K562 (cell line): Measurements from ENCODE around the gene PRICKLE4. TPM values are rescaled to one million over a fixed set of nuclear protein-coding genes. Genes with fewer than 3 reads are reported as not detected.

Experiments used
- CAMTA2 ChIP-seq: fragments of 250-450 bp; sonication (Bioruptor Pico); conservative IDR thresholded peaks from 2 replicates; pipeline ENCODE4 v1.5.1; 2022
- CCNT2 ChIP-seq: IDR thresholded peaks from 2 replicates; pipeline ENCODE4 v1.6.1; 2011; ENCODE audit warnings: borderline replicate concordance, low read depth, mild to moderate bottlenecking, moderate library complexity, mixed read lengths, low read length; ENCODE audit not compliant: insufficient read length; ENCODE audit errors: extremely low read depth
- CREB1 ChIP-seq, 2 experiments: sonication (generic) in 1 of 2; formaldehyde crosslinking in 1 of 2; IDR thresholded peaks; 2 replicates each; pipeline versions ENCODE4 v1.6.1 to v1.8.0; 2012 to 2022; ENCODE audit warnings: inconsistent platforms in 1 of 2, mild to moderate bottlenecking in 1 of 2, missing genetic modification reagents in 1 of 2, moderate library complexity in 1 of 2
- CREM ChIP-seq: IDR thresholded peaks from 2 replicates; pipeline ENCODE4 v1.6.1; 2014; ENCODE audit warnings: antibody characterized with exemption, low read depth
- DNMT1 ChIP-seq: fragments of 450-650 bp; IDR thresholded peaks from 2 replicates; pipeline ENCODE4 v1.6.1; 2016; ENCODE audit warnings: antibody characterized with exemption, mild to moderate bottlenecking
- MAFK ChIP-seq: IDR thresholded peaks from 2 replicates; pipeline ENCODE4 v1.6.1; 2011; ENCODE audit warnings: low read length, improper control_type of control experiment
- NKRF ChIP-seq: fragments of 450-650 bp; IDR thresholded peaks from 2 replicates; pipeline ENCODE4 v1.6.1; 2016; ENCODE audit warnings: borderline replicate concordance
- PURB ChIP-seq: sonication (generic); formaldehyde crosslinking; IDR thresholded peaks from 2 replicates; pipeline ENCODE4 v1.9.0; 2021; ENCODE audit warnings: low read depth, mild to moderate bottlenecking, missing genetic modification reagents
- RAD21 ChIP-seq, 2 experiments: fragments of 250-450 bp in 1 of 2; fragments of 450-650 bp in 1 of 2; sonication (Bioruptor Pico) in 1 of 2; formaldehyde crosslinking in 1 of 2; IDR thresholded peaks in 1 of 2; conservative IDR thresholded peaks in 1 of 2; 2 replicates each; pipeline versions ENCODE4 v1.4.0 to v1.8.0; 2020 to 2022; ENCODE audit warnings: mild to moderate bottlenecking in 2 of 2, moderate library complexity in 1 of 2
- RFX5 ChIP-seq: IDR thresholded peaks from 2 replicates; pipeline ENCODE4 v1.6.1; 2011; ENCODE audit warnings: low read depth, mild to moderate bottlenecking, improper control_type of control experiment, low read length
- SMAD1 ChIP-seq: fragments of 150-350 bp; IDR thresholded peaks from 2 replicates; pipeline ENCODE4 v1.6.1; 2014; ENCODE audit warnings: low read length, low read depth; ENCODE audit not compliant: partially characterized antibody
- TSHZ1 ChIP-seq: fragments of 250-450 bp; sonication (Bioruptor Pico); IDR thresholded peaks from 2 replicates; pipeline ENCODE4 v1.4.0; 2020; ENCODE audit warnings: mild to moderate bottlenecking, moderate library complexity
- ZC3H11A ChIP-seq: IDR thresholded peaks from 2 replicates; pipeline ENCODE4 v1.6.1; 2012; ENCODE audit warnings: low read depth, low read length, improper control_type of control experiment
- ZFP91 ChIP-seq: sonication (generic); formaldehyde crosslinking; IDR thresholded peaks from 2 replicates; pipeline ENCODE4 v1.8.0; 2022; ENCODE audit warnings: mild to moderate bottlenecking, missing genetic modification reagents
- ZNF12 ChIP-seq: sonication (generic); formaldehyde crosslinking; IDR thresholded peaks from 2 replicates; pipeline ENCODE4 v1.4.0; 2020; ENCODE audit warnings: mild to moderate bottlenecking, missing genetic modification reagents
- polyA plus RNA-seq, 8 experiments: library from polyadenylated mRNA; depleted of rRNA in 4 of 8; stranded (reverse) in 5 of 8; unstranded in 3 of 8; fragments of >200 nt; fragmentation: Nextera tagmentation in 2 of 8; fragmentation: Illumina TruSeq in 1 of 8; extraction: Ambion mirVana in 2 of 8; extraction: Trizol in 1 of 8; gene quantifications; 2 replicates each; pipeline versions ENCODE4 v1.2.1 to v1.2.3, GENCODE V29; 2011 to 2014; ENCODE audit warnings: inconsistent platforms in 1 of 8, missing spikeins in 1 of 8
- total RNA-seq, 7 experiments: library from RNA; depleted of rRNA in 6 of 7; stranded (reverse); fragments of >200 nt in 6 of 7; fragmentation: Illumina TruSeq in 2 of 7; extraction: Trizol in 2 of 7; gene quantifications; 2 replicates each; pipeline versions ENCODE4 v1.2.1 to v1.2.3, GENCODE V29; 2011 to 2021; ENCODE audit warnings: low replicate concordance in 1 of 7

The PRICKLE4 gene
- total and polyA plus RNA-seq, 9 of the 15 experiments (the other 6 are each of a cell fraction or from before 2014, with no cell fraction given): 0.20 to 0.32 (median 0.27) TPM; not detected in 6

- TF ChIP-seq CAMTA2 (CRISPR knock-in tag): 0 out of 2 replicates have a peak, but pooled peaks have one; percentile 53
- no peak for TF ChIP-seq RFX5
- TF ChIP-seq CCNT2: peak; percentile 62
- peak; percentile 84; the same call in 1 of the 2 replicates for TF ChIP-seq ZC3H11A
- peak; percentile 88 for TF ChIP-seq NKRF
- TF ChIP-seq SMAD1: peak; percentile 73
- no peak for TF ChIP-seq PURB (CRISPR knock-in tag)
- TF ChIP-seq RAD21 (CRISPR knock-in tag; conservative IDR thresholded peaks at IDR 0.05 in 1 of 2, IDR thresholded peaks at IDR 0.05 in 1 of 2): peak in 1 of 2 experiments; percentile 22; a peak in 1 of 4 replicates
- peak; percentile 100 for TF ChIP-seq CREM
- TF ChIP-seq CREB1 (IDR thresholded peaks at IDR 0.05): peak; percentile 97
- peak; percentile 99 for TF ChIP-seq CREB1 (CRISPR knock-in tag; IDR thresholded peaks at IDR 0.05)
- peak; percentile 53; the same call in 1 of the 2 replicates for TF ChIP-seq ZNF12
- peak; percentile 82; the same call in 1 of the 2 replicates for TF ChIP-seq DNMT1
- TF ChIP-seq MAFK: peak; percentile 1; the same call in 1 of the 2 replicates
- no peak for TF ChIP-seq TSHZ1 (CRISPR knock-in tag)
- 0 out of 2 replicates have a peak, but pooled peaks have one; percentile 15 for TF ChIP-seq ZFP91 (CRISPR knock-in tag)
Measured at GRCh38 chr6:41787219-41787917, 6.8 kb downstream of the PRICKLE4 start, which contains the start of gene TOMM6 (continued).
